DOHH2 (cell line): ENCODE data around the gene NFIB.
A peak's percentile ranks its signal among the peaks of the same experiment; 100 is the strongest.

Source experiments
- H3F3A ChIP-seq: fragments of 200-600 bp; sonication (generic), shearing (Covaris generic); 2 replicates; pipeline ENCODE4 v1.6.0; 2016; ENCODE audit warnings: antibody characterized with exemption, mild to moderate bottlenecking; ENCODE audit not compliant: control insufficient read depth, insufficient read depth
- H3K27ac ChIP-seq: fragments of 200-600 bp; sonication (generic); 2 replicates; pipeline ENCODE4 v1.5.1; 2014; ENCODE audit warnings: low read depth, mild to moderate bottlenecking, low read length, moderate library complexity
- H3K27me3 ChIP-seq: fragments of 200-600 bp; sonication (generic); 2 replicates; pipeline ENCODE4 v1.6.1; 2014; ENCODE audit warnings: mild to moderate bottlenecking, low read length, mixed read lengths; ENCODE audit not compliant: control insufficient read depth
- H3K36me3 ChIP-seq: fragments of 200-600 bp; sonication (generic); 2 replicates; pipeline ENCODE4 v1.6.1; 2014; ENCODE audit warnings: mild to moderate bottlenecking, low read length, moderate library complexity, mixed read lengths; ENCODE audit not compliant: control insufficient read depth
- H3K4me1 ChIP-seq: fragments of 200-600 bp; sonication (generic); 2 replicates; pipeline ENCODE4 v1.6.1; 2014; ENCODE audit warnings: mild to moderate bottlenecking, low read length, mixed read lengths; ENCODE audit not compliant: control insufficient read depth
- H3K4me2 ChIP-seq: fragments of 200-600 bp; sonication (generic); 2 replicates; pipeline ENCODE4 v1.6.0; 2014; ENCODE audit warnings: mild to moderate bottlenecking, low read length, moderate library complexity
- H3K4me3 ChIP-seq: fragments of 200-600 bp; sonication (generic); 2 replicates; pipeline ENCODE4 v1.5.1; 2014; ENCODE audit warnings: mild to moderate bottlenecking, low read length, mixed read lengths
- H3K79me2 ChIP-seq: fragments of 200-600 bp; sonication (generic); 2 replicates; pipeline ENCODE4 v1.6.1; 2014; ENCODE audit warnings: mild to moderate bottlenecking, low read length, mixed read lengths; ENCODE audit not compliant: control insufficient read depth
- H3K9me2 ChIP-seq: fragments of 200-600 bp; sonication (generic); replicated peaks from 2 replicates; pipeline ENCODE4 v1.6.1; 2014; ENCODE audit warnings: mild to moderate bottlenecking, low read length, mixed read lengths; ENCODE audit not compliant: control insufficient read depth
- H3K9me3 ChIP-seq: fragments of 200-600 bp; sonication (generic); 2 replicates; pipeline ENCODE4 v1.6.1; 2014; ENCODE audit warnings: antibody characterized with exemption, low read length, mixed read lengths; ENCODE audit not compliant: control insufficient read depth, insufficient read depth
- H4K20me1 ChIP-seq: fragments of 200-600 bp; sonication (generic); 2 replicates; pipeline ENCODE4 v1.6.0; 2014; ENCODE audit warnings: low read depth, mild to moderate bottlenecking, antibody characterized with exemption, low read length, moderate library complexity; ENCODE audit not compliant: control insufficient read depth, insufficient read depth
- CTCF ChIP-seq: fragments of 200-600 bp; sonication (generic); IDR thresholded peaks from one replicate; pipeline ENCODE4 v1.5.1; 2014; ENCODE audit warnings: antibody characterized with exemption, mild to moderate bottlenecking, low read depth, low read length; ENCODE audit not compliant: poor library complexity, severe bottlenecking
- EZH2phosphoT487 ChIP-seq: fragments of 200-600 bp; sonication (generic); IDR thresholded peaks from 2 replicates; pipeline ENCODE4 v1.6.1; 2017; ENCODE audit warnings: borderline replicate concordance, mild to moderate bottlenecking, antibody characterized with exemption, low read length, moderate library complexity, mixed read lengths

Gene NFIB

GRCh38 chr9:14320271-14321181, 6.6 kb upstream of the NFIB start:
- Histone ChIP-seq H4K20me1 (no peaks in the 10 kb centered on the region), H3K36me3 (no peaks in the 10 kb centered on the region), H3K9me3 (no peaks in the 10 kb centered on the region), H3K4me1 (peaks cover 83% of the 10 kb centered on the region), H3F3A (peaks cover 14% of the 10 kb centered on the region), H3K4me2 (peak overlapping the region; percentile 66), H3K27me3 (no peaks in the 10 kb centered on the region), H3K79me2 (peaks cover 19% of the 10 kb centered on the region), H3K4me3 (peak overlapping the region; percentile 71), H3K27ac (peak overlapping the region; percentile 86), H3K9me2 (no peaks in the 10 kb centered on the region)
- no peak for TF ChIP-seq EZH2phosphoT487
- TF ChIP-seq CTCF = no peak

DNA sequence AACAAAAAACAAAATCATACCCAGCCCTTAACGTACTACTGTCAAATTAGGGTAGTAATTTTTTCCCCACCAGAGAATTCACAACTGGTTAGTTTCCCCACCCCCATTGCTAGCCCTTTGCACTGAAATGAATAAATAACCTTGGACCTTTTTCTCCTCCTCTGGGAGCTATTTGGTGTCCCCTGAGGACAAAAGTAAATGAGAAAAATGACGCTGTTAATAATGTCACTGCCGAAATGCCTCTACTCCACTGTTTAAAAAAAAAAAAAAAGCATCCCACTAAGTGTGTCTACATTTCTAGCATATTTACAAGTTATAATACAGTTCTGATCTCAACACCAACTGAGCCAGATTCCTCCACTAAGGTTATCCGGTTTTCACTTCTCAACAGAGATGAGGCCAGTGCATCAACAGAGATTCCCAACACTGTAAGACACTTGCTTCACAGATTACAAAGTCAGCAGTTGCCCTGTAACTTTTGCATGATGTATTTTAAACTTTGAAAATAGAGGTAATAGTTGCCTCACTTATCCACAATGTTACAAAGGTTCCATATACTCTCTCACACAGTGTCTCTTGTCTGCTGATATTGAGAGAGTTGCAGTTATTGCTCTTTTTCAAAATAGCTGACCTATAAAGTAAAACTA, 5.1 kb upstream of the NFIB start:
- H3K36me3 ChIP-seq = no peaks in the 10 kb centered on the region
- TF ChIP-seq EZH2phosphoT487 (no peak), CTCF (no peak)
- no peaks in the 10 kb centered on the region for H3K9me3 ChIP-seq
- H3K4me2 ChIP-seq = peak overlapping the region; percentile 66
- H3K27ac ChIP-seq = peak overlapping the region; percentile 31
- peak overlapping the region; percentile 33 for H3K4me3 ChIP-seq
- peaks cover 12% of the 10 kb centered on the region for H3F3A ChIP-seq
- peaks cover 75% of the 10 kb centered on the region for H3K4me1 ChIP-seq
- H3K9me2 ChIP-seq = no peaks in the 10 kb centered on the region
- no peaks in the 10 kb centered on the region for H3K27me3 ChIP-seq
- peaks cover 19% of the 10 kb centered on the region for H3K79me2 ChIP-seq
- no peaks in the 10 kb centered on the region for H4K20me1 ChIP-seq

GRCh38 chr9:14318361-14318760, 4.4 kb upstream of the NFIB start:
- Histone ChIP-seq H3F3A (peaks cover 12% of the 10 kb centered on the region), H4K20me1 (no peaks in the 10 kb centered on the region), H3K4me3 (peak overlapping the region; percentile 33), H3K4me1 (peaks cover 68% of the 10 kb centered on the region), H3K9me3 (no peaks in the 10 kb centered on the region), H3K4me2 (peak overlapping the region; percentile 66), H3K79me2 (peaks cover 19% of the 10 kb centered on the region), H3K9me2 (no peaks in the 10 kb centered on the region), H3K36me3 (no peaks in the 10 kb centered on the region), H3K27me3 (no peaks in the 10 kb centered on the region), H3K27ac (peak overlapping the region; percentile 44; the same call in 1 of the 2 replicates)
- TF ChIP-seq EZH2phosphoT487 (no peak), CTCF (no peak)
